Head of caudate nucleus (tissue), 42 donors: ENCODE results near the gene GLI1.

Source experiments
- DNase-seq, 42 donors: peaks; one replicate each; pipeline versions ENCODE4 v3.0.0 to v3.0.0-alpha.2; 2020 to 2021; ENCODE audit warnings: mixed read lengths in 7 of 42
- intact Hi-C: fragments of 100-400 bp; cut with DNase I; formaldehyde crosslinking; loops from one replicate; pipeline ENCODE4 v1.15.0; 2022

Gene GLI1

DNA sequence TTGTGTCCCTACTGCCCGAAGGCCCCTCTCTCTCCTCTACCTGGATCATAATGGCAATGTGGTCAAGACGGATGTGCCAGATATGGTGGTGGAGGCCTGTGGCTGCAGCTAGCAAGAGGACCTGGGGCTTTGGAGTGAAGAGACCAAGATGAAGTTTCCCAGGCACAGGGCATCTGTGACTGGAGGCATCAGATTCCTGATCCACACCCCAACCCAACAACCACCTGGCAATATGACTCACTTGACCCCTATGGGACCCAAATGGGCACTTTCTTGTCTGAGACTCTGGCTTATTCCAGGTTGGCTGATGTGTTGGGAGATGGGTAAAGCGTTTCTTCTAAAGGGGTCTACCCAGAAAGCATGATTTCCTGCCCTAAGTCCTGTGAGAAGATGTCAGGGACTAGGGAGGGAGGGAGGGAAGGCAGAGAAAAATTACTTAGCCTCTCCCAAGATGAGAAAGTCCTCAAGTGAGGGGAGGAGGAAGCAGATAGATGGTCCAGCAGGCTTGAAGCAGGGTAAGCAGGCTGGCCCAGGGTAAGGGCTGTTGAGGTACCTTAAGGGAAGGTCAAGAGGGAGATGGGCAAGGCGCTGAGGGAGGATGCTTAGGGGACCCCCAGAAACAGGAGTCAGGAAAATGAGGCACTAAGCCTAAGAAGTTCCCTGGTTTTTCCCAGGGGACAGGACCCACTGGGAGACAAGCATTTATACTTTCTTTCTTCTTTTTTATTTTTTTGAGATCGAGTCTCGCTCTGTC, 2.7 kb upstream of the GLI1 start:
- DNase-seq = no peak
- intact Hi-C loops = loop anchor here (10.0 kb wide), 1 partner anchor 232 kb away; the partner anchor contains the start of gene SHMT2

GRCh38 chr12:57458665-57459054, 925 bp upstream of the GLI1 start:
- no peak for DNase-seq
- intact Hi-C loops = loop anchor here (10.0 kb wide), 1 partner anchor 234 kb away; the partner anchor contains the start of gene SHMT2

- DNase-seq = peak; percentile 87 to 97 (median 94)
- intact Hi-C loops = loop anchor here (10.0 kb wide), 1 partner anchor 234 kb away; the partner anchor contains the start of gene SHMT2
These were observed 383 bp upstream of the GLI1 start for GRCh38 chr12:57459055-57459749.

GRCh38 chr12:57460468-57460784, 841 bp downstream of the GLI1 start:
- no peak for DNase-seq
- intact Hi-C loops = no loop called here

DNA sequence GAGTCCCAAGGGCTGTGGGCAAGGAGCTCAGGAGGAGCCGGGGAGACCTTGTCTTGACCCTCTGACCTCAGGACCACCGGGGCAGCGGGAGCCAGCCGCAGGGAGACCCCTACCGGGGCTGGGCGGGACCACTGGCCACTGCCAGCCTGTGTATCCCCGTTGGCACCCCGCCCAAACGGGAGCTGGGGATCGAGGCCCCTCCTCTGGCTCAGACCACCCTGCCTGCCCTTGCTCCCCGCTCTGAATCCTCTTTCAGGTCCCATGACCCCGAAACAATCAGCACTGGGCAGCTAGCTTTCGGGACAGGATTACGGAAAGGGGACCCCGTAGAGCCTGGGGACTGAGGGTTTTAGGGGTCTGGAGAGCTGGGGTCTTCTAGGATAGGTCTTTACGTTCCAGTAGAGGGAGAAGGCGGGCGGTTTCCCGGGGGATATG, 1.3 kb downstream of the GLI1 start:
- intact Hi-C loops = no loop called here
- DNase-seq = no peak

DNA sequence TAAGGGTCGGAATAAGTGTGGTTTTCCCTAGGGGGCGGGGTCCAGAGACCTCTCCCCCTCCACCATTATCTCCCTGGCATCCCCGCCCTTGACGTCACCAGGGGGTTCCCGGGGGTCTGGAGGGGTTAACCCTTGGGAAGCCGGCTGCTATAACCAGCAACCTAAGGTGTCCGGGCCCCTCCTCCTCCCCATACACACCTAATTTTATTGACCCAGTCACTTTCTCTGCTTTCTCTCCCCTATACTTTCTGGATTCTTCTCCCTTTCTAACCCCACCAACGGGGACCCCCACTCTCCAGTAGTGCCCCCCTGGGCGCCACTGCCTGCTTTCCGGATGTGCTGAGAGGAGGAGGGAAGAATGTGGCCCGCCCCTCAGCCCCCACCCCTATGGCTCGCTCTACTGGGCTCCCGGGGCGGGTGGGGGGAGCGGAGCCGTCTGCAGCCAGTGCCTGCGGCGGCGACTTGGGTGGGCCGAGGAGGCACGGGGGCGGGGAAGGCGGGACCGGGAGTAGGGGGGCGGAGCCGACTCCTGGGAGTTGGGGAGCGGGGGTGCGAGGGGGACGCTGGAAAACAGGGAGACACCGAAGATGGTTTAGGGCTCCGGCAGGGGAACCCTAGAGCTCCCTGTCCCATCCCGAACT, 1.8 kb downstream of the GLI1 start:
- intact Hi-C loops = no loop called here
- peak in 29 of 42 donors; percentile 15 to 71 (median 45) for DNase-seq

GRCh38 chr12:57461917-57462250, 2.3 kb downstream of the GLI1 start:
- no peak for DNase-seq
- intact Hi-C loops = no loop called here

GRCh38 chr12:57462251-57462911, 2.8 kb downstream of the GLI1 start:
- DNase-seq = peak; percentile 72 to 91 (median 83)
- intact Hi-C loops = no loop called here

DNA sequence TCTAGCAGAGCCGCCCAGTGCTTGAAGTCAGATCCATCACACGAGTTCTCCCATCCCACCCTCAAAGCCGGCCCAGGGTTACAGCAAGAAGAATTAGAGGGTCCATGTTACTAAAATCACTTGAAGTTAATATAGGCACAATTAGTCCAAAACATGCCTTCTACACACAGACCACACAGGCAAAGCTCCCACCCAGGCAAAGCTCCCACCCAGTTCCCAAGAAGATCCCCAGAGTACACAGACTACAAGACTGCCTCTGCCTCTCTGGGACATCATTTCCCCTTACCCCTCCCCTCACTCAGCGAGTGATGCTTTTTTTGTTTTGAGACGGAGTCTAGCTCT, 3.3 kb downstream of the GLI1 start:
- intact Hi-C loops = no loop called here
- no peak for DNase-seq

DNA sequence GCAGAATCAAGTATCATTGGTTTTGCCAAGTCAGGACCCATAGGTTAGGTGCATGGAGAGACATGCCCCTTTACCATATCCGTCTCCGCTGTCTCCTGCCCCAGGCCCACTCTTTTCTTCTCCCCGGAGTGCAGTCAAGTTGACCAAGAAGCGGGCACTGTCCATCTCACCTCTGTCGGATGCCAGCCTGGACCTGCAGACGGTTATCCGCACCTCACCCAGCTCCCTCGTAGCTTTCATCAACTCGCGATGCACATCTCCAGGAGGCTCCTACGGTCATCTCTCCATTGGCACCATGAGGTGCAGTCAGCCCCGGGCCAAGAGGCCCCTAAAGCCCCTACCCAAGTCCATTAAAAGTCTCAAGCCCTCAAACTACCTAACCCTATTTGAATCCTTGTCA, 5.0 kb downstream of the GLI1 start:
- DNase-seq = no peak
- intact Hi-C loops = no loop called here

DNA sequence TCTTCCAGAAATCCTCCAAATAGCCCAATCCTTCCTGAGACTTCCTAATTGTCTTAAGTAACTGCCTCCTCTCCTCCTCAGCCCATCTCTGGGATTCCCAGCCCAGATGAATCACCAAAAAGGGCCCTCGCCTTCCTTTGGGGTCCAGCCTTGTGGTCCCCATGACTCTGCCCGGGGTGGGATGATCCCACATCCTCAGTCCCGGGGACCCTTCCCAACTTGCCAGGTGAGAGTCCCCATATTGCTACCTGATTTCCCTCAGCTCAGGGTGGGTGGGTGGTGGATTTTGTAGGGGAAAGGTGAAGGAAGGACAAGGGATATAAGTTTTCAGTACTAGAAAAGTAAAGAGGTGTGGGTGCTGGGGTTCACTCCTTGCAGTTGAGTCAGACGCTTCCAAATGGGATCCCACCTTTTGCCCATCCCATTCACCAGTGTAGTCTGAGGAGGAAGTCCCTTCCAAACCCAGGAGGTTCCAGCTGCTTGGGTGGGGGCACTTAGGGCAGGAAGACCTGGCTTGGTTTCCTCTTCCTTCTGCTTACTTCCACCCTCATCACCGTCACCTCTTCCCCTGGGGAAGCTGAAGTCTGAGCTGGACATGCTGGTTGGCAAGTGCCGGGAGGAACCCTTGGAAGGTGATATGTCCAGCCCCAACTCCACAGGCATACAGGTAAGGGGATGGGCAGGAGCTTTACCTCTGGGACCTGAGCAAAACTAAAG, 5.6 kb downstream of the GLI1 start:
- no peak for DNase-seq
- intact Hi-C loops = no loop called here

- no peak for DNase-seq
These were observed 6.3 kb downstream of the GLI1 start for GRCh38 chr12:57465747-57466505.

DNA sequence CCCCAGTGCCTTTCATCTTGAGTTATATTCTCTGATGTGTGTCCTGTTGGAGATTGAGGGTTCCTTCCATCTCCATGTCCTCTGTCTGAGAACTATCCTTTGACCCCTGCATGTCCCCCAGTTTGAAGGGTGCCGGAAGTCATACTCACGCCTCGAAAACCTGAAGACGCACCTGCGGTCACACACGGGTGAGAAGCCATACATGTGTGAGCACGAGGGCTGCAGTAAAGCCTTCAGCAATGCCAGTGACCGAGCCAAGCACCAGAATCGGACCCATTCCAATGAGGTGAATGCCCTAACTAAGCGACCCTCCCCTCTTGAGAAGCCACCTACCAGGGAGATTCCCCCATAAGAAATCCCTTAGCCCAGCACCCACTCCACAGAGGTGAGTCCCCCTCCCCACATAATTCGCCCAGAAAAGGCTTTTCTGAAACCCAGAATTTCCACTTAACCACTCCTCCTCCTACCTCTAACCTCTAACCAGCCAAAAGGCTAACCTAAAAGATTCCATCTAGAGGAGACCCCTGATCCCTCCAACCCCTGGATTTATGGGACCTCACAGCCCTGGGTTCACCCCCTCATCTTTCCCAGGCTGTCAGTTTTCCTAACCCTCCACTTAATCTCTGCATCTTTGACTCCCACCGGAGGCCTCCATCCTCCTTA, 7.8 kb downstream of the GLI1 start:
- intact Hi-C loops = no loop called here
- DNase-seq = no peak

More at GRCh38 chr12:57465747-57466505, 6.3 kb downstream of the GLI1 start:
- intact Hi-C loops = no loop called here

GRCh38 chr12:57467915-57468314, 8.3 kb downstream of the GLI1 start:
- intact Hi-C loops = no loop called here
- no peak for DNase-seq

- no peak for DNase-seq
- intact Hi-C loops = no loop called here
These were observed 9.9 kb downstream of the GLI1 start for GRCh38 chr12:57469296-57470164.

DNA sequence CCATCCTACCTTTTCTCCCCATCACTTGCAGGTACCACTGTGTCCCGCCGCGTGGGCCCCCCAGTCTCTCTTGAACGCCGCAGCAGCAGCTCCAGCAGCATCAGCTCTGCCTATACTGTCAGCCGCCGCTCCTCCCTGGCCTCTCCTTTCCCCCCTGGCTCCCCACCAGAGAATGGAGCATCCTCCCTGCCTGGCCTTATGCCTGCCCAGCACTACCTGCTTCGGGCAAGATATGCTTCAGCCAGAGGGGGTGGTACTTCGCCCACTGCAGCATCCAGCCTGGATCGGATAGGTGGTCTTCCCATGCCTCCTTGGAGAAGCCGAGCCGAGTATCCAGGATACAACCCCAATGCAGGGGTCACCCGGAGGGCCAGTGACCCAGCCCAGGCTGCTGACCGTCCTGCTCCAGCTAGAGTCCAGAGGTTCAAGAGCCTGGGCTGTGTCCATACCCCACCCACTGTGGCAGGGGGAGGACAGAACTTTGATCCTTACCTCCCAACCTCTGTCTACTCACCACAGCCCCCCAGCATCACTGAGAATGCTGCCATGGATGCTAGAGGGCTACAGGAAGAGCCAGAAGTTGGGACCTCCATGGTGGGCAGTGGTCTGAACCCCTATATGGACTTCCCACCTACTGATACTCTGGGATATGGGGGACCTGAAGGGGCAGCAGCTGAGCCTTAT, 10.8 kb downstream of the GLI1 start:
- no peak for DNase-seq
- intact Hi-C loops = no loop called here
